ENCODE results near the gene ZBTB46.

ZBTB46 gene

GRCh38 chr20:63837479-63837878, 6.4 kb upstream of the ZBTB46 start:
- DNase-seq = no peak

DNA sequence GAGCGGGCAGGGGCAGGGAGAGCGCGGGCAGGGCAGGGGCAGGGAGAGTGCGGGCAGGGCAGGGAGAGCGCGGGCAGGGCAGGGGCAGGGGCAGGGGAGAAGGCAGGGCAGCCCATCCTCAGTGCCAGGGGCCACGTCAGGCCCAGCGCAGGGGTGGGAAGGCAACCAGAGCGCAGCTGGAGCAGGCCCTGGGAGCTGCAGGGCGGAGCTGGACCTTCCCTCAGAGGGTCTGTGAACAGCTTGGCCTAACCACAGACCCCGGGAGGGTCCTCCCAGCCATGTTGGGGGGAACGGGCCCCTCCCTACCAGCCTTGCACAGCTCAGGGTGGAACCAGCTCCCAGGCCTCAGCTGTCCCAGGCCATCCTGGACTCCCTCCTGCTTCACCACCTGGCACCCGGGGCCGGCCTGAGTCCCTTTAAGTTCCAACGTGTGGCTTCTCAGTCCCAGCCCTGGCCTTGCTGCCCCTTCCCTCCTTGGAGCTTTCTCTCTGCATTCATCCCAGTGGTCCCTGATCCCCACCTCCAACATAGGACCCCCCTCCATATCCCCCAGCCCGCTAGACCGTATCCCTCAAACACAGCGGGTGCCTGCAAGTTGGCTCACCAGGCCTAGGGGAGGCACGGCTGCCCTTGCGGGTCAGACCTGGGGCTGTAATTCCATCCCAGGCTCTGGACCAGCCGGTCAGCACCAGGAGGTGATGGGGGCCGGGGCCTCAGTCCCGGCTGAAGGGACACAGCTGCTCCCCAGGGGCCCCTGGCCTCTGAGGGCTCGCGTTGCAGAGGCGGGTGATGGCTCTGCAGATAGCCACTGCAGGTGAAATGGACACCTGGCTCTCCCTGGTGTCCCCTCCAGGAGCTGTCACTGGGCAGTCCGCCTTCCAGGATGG, 5.6 kb upstream of the ZBTB46 start:
- DNase-seq = peak; percentile 82

GRCh38 chr20:63835021-63835858, 4.2 kb upstream of the ZBTB46 start:
- peak; percentile 97 for DNase-seq

- no peak for DNase-seq
Observed at GRCh38 chr20:63834491-63834880, 3.4 kb upstream of the ZBTB46 start.

DNA sequence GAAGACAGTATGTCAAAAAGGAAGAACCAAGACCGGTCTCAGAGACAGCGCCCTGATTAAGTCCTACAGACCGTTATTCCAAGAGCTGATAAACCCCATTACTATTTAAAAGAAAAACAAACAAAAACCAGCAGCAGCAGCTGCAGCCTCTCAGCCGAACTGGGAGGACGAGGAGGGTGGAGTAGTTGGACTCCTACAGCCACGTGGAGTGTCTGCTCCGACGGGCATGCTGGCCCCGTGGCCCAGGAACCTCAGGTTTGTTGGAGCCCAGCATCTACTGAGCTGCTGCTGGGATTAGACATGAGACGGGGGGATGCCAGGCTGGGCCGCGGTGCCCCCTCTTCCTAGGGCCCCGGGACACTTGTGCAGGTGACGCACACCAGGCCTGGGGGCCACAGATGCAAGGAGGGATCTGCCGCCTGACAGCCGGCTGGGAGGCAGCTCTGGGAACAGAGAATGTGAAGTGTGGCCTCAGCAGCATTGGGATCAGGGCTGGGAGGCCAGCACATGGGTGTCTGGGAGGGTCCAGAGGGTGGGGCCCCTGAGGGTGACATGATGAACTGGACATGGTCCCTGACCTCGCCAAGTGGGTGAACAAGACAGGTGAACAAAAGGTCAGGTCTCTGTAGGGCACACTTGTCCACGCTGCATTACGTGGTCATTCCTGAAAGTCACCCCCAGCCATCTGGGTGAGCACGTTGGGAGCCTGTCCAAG, 2.9 kb upstream of the ZBTB46 start:
- no peak for DNase-seq

- peak; percentile 52 for DNase-seq
Observed at GRCh38 chr20:63831993-63832686, 1.1 kb upstream of the ZBTB46 start.

- no peak for DNase-seq
Observed at GRCh38 chr20:63831646-63831992, 555 bp upstream of the ZBTB46 start.

- no peak for DNase-seq
Observed at GRCh38 chr20:63829945-63830835, 874 bp downstream of the ZBTB46 start.

GRCh38 chr20:63829603-63829944, 1.5 kb downstream of the ZBTB46 start:
- DNase-seq = no peak

DNA sequence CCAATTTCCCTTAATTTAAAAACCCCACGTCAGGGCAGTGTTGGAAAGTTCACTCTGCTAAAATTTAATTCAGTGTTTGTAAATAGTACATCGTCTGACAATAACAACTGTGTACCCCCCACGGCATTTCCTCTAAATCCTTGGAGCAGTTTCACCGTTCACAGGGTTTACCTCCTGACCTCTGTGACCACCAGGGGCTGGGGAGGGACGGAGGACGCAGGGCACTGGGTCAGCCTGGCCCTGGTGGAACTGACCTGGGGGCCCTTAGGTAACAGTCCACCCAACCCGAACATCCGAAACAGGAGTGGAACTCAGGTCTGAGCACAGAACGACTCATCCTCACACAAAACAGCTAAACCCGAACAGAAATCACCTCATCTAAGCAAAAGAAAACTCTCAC, 2.1 kb downstream of the ZBTB46 start:
- no peak for DNase-seq

DNA sequence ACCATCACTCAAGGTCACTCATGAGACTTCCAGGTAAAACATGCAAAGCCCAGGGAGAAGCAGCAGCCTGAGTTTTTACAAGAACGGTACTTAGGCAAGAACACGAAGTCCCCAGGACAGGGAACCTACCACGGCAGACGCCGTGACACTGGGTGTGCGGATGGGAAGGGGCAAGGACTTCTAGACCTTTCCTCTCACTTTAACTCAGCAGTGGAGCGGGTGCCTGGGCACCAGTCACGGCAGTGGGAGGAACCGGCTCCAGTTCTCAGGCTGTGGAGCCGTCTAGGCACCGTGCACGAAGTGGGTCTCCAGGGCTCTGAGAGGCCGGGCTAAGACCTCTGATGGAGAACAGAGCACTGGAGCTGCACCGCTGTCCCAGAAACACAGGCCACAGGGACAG, 2.5 kb downstream of the ZBTB46 start:
- DNase-seq = no peak

DNA sequence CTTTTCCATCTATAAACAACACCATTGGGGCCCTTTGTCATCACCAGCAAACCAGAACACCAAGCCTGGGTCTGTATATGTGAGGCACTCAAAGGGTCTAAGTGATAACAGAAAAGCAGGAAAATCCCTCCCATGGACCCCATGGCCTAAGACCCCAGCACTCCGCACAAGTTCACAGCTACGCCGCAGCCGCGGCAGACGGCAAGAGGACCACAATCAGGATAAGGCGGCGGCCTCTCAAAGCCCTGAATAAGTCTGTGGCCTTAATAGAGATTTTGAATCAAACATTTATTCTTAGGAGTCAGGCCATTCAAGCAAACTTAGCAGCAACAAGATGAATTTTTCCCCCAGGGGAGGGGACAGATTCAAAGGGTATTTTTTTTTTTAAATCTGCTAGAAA, 2.9 kb downstream of the ZBTB46 start:
- no peak for DNase-seq

DNA sequence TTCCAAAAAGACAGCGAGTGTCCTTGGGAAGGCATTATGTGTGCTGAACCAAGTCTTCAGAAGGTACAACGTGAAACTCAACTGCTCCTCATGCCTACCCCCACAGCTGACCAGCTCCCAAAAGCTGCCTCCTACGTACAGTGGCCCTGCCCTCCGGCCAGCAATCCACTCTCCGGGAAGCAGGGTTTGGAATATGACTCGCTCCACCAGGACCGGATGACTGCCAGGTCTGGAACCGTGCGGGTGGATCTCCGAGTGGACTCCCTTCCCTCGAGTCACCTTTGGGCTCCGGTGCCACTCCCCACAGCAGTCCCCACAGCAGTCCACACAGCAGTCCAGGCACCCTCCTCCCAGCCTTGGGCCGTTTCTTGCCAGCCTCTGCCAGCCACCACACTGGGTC, 4.3 kb downstream of the ZBTB46 start:
- no peak for DNase-seq

DNA sequence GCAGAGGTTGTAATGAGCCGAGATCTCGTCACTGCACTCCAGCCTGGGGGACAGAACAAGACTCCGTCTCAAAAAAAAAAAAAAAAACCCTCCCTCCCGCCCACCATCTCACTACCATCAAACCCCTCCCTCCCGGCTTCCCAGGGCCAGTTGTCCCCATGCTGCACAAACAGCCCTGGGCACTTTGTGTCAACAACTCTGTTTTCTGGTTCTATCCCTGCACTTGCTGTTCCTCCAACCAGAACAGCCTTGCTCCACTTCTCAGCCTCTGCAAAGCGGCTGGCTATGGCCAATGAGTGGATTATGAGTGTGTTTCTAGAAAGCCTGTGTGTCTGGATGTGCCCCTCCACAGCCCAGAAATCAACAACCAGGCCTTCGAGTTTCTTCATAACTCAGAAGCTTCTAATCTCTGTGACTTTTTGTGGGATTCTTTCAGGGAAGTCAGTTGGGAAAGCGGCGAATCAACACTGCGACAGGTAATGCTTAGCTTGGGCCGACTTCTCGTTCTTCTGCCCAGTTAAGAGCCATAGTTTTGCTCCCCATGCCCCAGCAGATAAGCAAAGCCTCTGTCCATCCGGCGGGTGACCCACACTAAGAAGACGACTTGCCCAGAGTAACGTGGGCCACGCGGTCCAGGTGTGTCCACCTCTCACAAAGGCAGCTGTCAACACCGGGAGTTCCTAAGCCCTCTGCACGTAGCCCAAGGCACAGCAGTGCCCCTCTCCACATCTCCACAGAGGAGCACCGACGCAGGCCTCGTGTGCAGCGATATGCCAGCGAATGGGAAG, 5.5 kb downstream of the ZBTB46 start:
- DNase-seq = no peak

- no peak for DNase-seq
Observed at GRCh38 chr20:63823691-63824311, 7.3 kb downstream of the ZBTB46 start.

- DNase-seq = no peak
Observed at GRCh38 chr20:63822276-63822696, 8.8 kb downstream of the ZBTB46 start.

- no peak for DNase-seq
Observed at GRCh38 chr20:63821811-63822210, 9.3 kb downstream of the ZBTB46 start.

GRCh38 chr20:63819224-63819921, 11.7 kb downstream of the ZBTB46 start:
- DNase-seq = no peak

GRCh38 chr20:63815615-63816253, 15.3 kb downstream of the ZBTB46 start:
- no peak for DNase-seq
